Brain microvascular endothelial cell (primary cell): Measurements from ENCODE around the gene RAMP1.

Source experiments
- DNase-seq: peaks from one replicate; pipeline ENCODE4 v3.0.0-alpha.2; 2020
- H3K27ac ChIP-seq: fragments of 250-450 bp; sonication (Bioruptor Pico); 2 replicates; pipeline ENCODE4 v1.5.1; 2020; ENCODE audit warnings: mild to moderate bottlenecking, moderate library complexity
- H3K27me3 ChIP-seq: fragments of 250-450 bp; sonication (Bioruptor Pico); replicated peaks from 2 replicates; pipeline ENCODE4 v1.5.1; 2020; ENCODE audit warnings: mild to moderate bottlenecking
- H3K36me3 ChIP-seq: fragments of 250-450 bp; sonication (Bioruptor Pico); replicated peaks from 2 replicates; pipeline ENCODE4 v1.5.1; 2020; ENCODE audit warnings: mild to moderate bottlenecking
- H3K4me3 ChIP-seq: 2 replicates; pipeline ENCODE4 v1.5.1; 2011; ENCODE audit warnings: low read depth, mild to moderate bottlenecking, control low read depth, low read length, moderate library complexity
- CTCF ChIP-seq: IDR thresholded peaks from 2 replicates; pipeline ENCODE4 v1.5.1; 2011; ENCODE audit warnings: low read depth, mild to moderate bottlenecking, moderate library complexity, low read length, control low read depth, inconsistent platforms; ENCODE audit errors: missing control alignments
- in situ Hi-C: cut with HindIII; loops from 2 replicates; pipeline ENCODE4 v1.10.0; 2017; ENCODE audit warnings: low sequenced_read_pairs, low pct_ligation_motif_present

Gene RAMP1

DNA sequence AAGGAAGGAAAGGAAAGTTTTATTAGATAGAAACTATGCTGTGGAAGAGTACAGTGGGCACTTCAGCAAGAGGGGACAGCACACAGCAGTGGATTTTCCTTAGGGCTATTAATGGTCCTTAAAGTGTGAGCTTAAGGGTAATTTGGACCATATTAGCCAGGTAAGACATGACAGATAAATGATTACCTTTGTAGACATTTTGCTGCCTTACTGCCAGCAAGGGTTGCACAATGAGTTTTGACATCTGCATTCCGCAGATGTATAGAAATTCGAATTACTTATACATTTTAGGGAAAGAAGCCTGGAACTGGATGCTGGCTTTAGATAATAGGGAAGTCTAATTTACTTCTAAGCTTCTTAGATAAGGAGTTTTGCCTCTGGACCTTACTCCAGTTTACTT is 93.4 kb downstream of the RAMP1 start:
- H3K4me3 ChIP-seq, result no peak overlapping the region
- H3K27me3 ChIP-seq, result peaks cover 17% of the 10 kb centered on the region
- no peaks in the 10 kb centered on the region for H3K36me3 ChIP-seq
- no peak for TF ChIP-seq CTCF
- in situ Hi-C loops, result no loop called here
- no peak for DNase-seq
- no peak overlapping the region for H3K27ac ChIP-seq

GRCh38 chr2:237955640-237956401 is 96.4 kb downstream of the RAMP1 start:
- in situ Hi-C loops, result no loop called here
- Histone ChIP-seq H3K27me3 (peaks cover 17% of the 10 kb centered on the region), H3K27ac (no peak overlapping the region), H3K4me3 (peak overlapping the region; percentile 20), H3K36me3 (no peaks in the 10 kb centered on the region)
- DNase-seq, result no peak
- TF ChIP-seq CTCF, result no peak

DNA sequence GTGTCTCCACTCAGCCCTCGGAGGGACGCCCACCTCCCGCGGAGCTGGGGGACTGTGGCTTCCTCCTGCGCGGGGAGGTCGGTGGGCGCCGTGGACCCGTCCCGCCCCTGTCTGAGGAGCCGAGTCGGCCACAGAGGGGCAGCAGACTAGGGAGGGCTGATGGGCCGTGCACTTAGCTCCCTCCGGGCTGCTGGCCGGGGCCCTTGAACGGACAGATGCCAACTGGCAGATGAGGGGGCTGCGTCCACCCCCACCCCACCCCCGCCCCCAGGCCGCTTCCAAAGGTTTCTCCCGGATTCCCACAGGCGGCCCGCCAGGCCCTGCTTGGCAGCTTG is 96.9 kb downstream of the RAMP1 start:
- no peaks in the 10 kb centered on the region for H3K36me3 ChIP-seq
- no peak overlapping the region for H3K27ac ChIP-seq
- H3K27me3 ChIP-seq, result peaks cover 17% of the 10 kb centered on the region
- TF ChIP-seq CTCF, result no peak
- in situ Hi-C loops, result no loop called here
- no peak for DNase-seq
- peak overlapping the region; percentile 20 for H3K4me3 ChIP-seq

GRCh38 chr2:237961637-237962036 is 102.2 kb downstream of the RAMP1 start:
- Histone ChIP-seq H3K27me3 (peaks cover 3% of the 10 kb centered on the region), H3K27ac (no peak overlapping the region), H3K36me3 (no peaks in the 10 kb centered on the region), H3K4me3 (no peak overlapping the region)
- no peak for TF ChIP-seq CTCF
- in situ Hi-C loops, result no loop called here
- no peak for DNase-seq
